Activated naive CD8-positive, alpha-beta T cell treated with anti-CD3 and anti-CD28 coated beads, Interleukin-2, amount 50 U/mL, for 24 hours (primary cell): Measurements from ENCODE around the gene FAM20B.

Source experiments
- ATAC-seq: fragments of 150-1000 bp; cut with Tn5 transposase; one replicate; pipeline ENCODE4 v1.10.0; 2021
- DNase-seq: peaks from one replicate; pipeline ENCODE4 v3.0.0; 2021
- H3K27ac Mint-ChIP-seq: one replicate; pipeline ENCODE4 v1.8.0; 2021; ENCODE audit warnings: mild to moderate bottlenecking, mixed read lengths
- H3K27me3 Mint-ChIP-seq: one replicate; pipeline ENCODE4 v1.8.0; 2021; ENCODE audit warnings: mixed read lengths
- H3K36me3 Mint-ChIP-seq: one replicate; pipeline ENCODE4 v1.8.0; 2021; ENCODE audit warnings: low read depth, mixed read lengths
- H3K4me1 Mint-ChIP-seq: one replicate; pipeline ENCODE4 v1.8.0; 2021; ENCODE audit warnings: mixed read lengths
- H3K4me3 Mint-ChIP-seq: one replicate; pipeline ENCODE4 v1.8.0; 2021; ENCODE audit warnings: mild to moderate bottlenecking, moderate library complexity, mixed read lengths
- H3K9me3 Mint-ChIP-seq: one replicate; pipeline ENCODE4 v1.8.0; 2021; ENCODE audit warnings: mixed read lengths

Gene FAM20B

DNA sequence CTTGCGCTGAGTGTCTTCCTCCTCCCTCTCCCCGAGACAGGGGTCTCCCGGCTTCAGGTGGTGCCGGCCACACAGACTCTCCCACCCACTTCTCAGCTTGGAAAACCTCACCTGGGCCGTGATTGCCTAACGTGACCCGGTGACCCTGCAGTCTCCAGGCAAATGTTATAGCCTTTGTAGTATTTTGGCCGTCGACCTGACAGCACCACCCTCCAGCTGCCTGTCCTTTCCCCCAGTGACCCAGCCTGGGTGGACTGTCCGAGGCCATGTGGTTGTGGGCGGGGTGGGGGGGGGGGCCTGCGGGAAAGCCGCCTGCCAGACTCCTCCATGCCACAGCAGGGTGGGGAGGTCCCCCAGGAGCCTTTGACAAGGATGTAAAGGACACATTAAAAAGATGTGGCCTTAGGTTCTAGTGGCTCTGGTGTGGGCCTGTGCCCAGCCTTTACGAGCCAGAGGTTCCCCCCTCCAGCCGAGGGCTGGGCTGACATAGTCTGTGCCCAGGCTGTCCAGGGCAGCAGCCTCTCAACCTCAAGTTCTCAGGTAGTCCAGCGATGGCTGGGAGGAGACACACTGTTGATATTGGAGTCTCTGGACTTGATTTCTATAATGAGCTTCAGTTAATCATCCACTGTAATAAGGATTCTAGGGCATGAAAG lies 64.3 kb downstream of the FAM20B start:
- peaks cover 5% of the 10 kb centered on the region for H3K4me1 Mint-ChIP-seq
- no peaks in the 10 kb centered on the region for H3K9me3 Mint-ChIP-seq
- H3K27me3 Mint-ChIP-seq = no peaks in the 10 kb centered on the region
- no peak overlapping the region for H3K27ac Mint-ChIP-seq
- ATAC-seq (no peak), DNase-seq (no peak)
- H3K36me3 Mint-ChIP-seq = peaks cover 21% of the 10 kb centered on the region
- no peak overlapping the region for H3K4me3 Mint-ChIP-seq

DNA sequence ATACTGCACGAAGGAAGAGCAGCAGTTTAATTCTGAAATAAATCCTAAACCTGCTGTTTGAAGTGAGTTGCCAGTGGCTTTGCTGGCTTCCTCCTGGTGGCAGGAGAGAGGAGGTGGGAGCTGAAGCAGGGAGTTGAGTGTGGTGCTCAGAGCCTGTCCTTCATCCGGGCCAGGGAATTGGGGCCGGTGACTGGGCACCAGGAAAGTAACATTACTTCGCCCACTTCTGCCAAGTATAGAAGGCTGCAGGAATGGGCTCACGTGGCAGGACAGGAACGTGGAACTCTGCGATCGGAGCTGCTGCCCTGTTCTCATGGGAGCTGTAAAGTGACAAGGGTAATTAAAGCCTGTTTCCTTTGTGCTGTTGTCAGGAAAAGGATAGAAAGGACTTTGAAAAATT lies 64.8 kb downstream of the FAM20B start:
- Mint-ChIP-seq H3K27me3 (no peaks in the 10 kb centered on the region), H3K27ac (no peak overlapping the region), H3K36me3 (peaks cover 22% of the 10 kb centered on the region), H3K4me1 (peaks cover 5% of the 10 kb centered on the region), H3K9me3 (no peaks in the 10 kb centered on the region), H3K4me3 (no peak overlapping the region)
- no peak for ATAC-seq
- DNase-seq = no peak

DNA sequence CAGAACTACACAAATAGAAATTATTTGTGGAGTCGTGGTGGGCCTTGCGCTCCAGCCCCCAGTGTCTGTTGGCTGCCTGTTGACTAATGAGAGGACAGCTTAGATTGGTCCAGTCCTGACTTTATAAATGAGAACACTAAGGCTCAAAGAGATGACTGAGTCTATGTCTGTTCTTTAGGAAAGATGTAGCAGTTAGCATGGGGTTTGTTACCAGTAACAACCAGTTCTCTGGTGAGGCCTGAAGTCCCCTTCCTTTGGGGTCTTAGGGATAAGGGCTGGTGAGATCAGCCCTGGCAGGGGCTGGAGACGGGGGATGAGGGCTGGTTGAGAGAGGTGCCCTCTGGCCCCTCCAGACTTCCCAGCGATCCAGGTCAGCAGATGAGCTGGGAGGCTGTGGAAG lies 65.2 kb downstream of the FAM20B start:
- peaks cover 5% of the 10 kb centered on the region for H3K4me1 Mint-ChIP-seq
- no peak overlapping the region for H3K4me3 Mint-ChIP-seq
- H3K36me3 Mint-ChIP-seq = peaks cover 24% of the 10 kb centered on the region
- H3K27me3 Mint-ChIP-seq = no peaks in the 10 kb centered on the region
- H3K9me3 Mint-ChIP-seq = no peaks in the 10 kb centered on the region
- ATAC-seq (no peak), DNase-seq (no peak)
- H3K27ac Mint-ChIP-seq = no peak overlapping the region

DNA sequence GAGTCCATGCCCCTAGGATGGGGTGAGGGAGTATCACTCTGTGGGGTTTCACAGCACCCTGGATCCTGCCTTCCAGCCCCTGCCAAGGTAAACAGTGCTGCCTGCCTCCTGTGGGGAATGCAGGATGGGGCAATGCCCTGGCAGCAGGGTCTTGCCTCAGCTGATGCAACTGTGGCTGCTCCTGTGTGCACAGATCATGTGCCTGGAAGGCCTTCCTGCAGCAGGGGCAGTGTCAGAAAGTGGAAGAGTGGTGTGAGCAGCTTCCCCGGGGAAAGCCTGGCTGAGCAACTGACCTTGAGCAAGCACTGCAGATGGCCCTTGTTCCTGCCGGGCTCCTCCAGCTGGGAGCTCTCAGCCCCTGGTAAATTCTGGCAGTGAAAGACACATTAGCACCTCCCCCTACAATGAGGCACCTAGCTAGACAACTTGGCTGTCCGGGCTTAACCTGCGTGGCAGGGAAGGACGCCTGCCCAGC lies 66.0 kb downstream of the FAM20B start:
- no peaks in the 10 kb centered on the region for H3K9me3 Mint-ChIP-seq
- no peak for DNase-seq
- no peak overlapping the region for H3K27ac Mint-ChIP-seq
- peaks cover 26% of the 10 kb centered on the region for H3K36me3 Mint-ChIP-seq
- peaks cover 5% of the 10 kb centered on the region for H3K4me1 Mint-ChIP-seq
- H3K4me3 Mint-ChIP-seq = no peak overlapping the region
- ATAC-seq = no peak
- no peaks in the 10 kb centered on the region for H3K27me3 Mint-ChIP-seq

DNA sequence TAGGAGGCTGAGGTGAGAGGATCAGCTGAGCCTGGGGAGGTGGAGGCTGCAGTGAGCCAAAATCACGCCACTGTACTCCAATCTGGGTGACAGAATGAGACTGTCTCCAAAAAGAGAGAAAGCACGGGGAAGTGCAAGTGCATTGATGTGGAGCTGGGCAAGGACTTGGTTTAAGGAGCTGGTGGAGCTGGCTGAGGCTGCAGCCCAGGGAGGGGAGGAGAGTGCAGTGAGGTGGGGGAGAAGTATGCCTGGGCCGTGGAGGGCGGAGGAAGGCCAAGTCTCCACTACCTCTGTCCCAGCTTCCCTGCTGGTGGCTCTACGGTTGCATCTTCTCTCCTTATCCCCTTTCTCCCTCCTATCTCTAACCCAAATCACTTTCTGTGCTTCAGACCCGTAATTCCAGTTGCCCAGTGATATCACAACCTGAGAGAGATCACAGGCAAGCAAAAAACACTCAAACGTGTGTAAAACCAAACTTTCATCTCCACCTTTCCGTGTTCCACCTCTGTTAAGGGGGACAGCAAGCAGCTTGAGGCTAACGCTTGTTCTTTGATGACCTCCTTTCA lies 67.3 kb downstream of the FAM20B start:
- Mint-ChIP-seq H3K27ac (peak overlapping the region; percentile 37), H3K27me3 (no peaks in the 10 kb centered on the region), H3K4me3 (no peak overlapping the region), H3K4me1 (peaks cover 5% of the 10 kb centered on the region), H3K36me3 (peaks cover 29% of the 10 kb centered on the region), H3K9me3 (no peaks in the 10 kb centered on the region)
- ATAC-seq (no peak), DNase-seq (no peak)

DNA sequence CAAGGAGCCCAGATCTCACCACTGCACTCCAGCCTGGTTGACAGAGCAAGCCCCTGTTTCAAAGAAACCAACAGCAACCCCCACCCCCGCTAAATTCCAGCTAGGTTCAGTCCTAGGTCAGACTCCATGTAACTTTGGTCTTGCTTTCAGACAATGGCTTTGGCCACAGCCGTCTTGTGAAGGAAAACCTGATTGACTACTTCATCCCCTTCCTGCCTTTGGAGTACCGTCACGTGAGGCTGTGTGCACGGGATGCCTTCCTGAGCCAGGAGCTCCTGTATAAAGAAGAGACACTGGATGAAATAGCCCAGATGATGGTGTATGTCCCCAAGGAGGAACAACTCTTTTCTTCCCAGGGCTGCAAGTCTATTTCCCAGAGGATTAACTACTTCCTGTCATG lies 69.1 kb downstream of the FAM20B start:
- DNase-seq = no peak
- Mint-ChIP-seq H3K36me3 (peaks cover 20% of the 10 kb centered on the region), H3K4me3 (no peak overlapping the region), H3K27ac (no peak overlapping the region), H3K27me3 (no peaks in the 10 kb centered on the region), H3K4me1 (no peaks in the 10 kb centered on the region), H3K9me3 (no peaks in the 10 kb centered on the region)
- ATAC-seq = no peak

DNA sequence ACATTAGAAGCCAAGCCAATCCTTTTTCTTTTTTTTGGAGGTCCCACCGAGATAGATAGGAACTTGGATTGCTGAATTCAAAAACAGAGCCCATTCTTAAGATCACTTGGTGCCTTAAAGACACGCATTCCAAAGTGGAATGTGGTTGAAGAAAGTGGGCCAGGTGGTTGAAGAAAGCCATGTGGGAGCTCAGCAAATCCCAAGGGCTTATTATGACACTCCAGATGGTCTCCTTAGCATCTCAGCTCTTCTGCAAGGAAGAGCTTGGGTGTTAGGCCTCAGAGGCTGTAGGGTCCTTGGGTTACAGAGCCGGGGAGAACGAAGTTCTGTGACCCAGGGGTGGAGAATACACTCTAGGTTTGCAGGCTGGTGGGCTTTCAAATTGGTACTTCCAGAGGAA lies 69.7 kb downstream of the FAM20B start:
- ATAC-seq (no peak), DNase-seq (no peak)
- Mint-ChIP-seq H3K4me1 (no peaks in the 10 kb centered on the region), H3K36me3 (peaks cover 20% of the 10 kb centered on the region), H3K9me3 (no peaks in the 10 kb centered on the region), H3K4me3 (no peak overlapping the region), H3K27me3 (no peaks in the 10 kb centered on the region), H3K27ac (no peak overlapping the region)

DNA sequence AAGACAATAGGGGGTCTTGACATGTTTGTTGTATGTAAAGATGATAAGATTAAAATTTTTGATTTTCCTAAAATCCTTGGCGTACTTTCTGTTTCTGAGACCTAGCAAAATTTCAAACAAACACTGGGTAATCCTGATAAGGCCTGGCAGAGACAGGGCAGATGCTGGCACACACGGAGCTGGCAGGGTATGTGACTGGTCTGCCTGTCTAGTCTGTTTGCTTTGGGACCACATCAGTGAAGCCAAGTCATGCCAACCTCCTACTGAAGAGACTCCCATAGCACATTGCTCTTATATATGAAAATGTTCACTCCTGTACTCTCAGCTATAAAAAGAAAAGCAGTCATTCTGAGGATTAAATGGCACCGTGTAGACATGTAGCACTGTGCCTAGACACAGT lies 70.2 kb downstream of the FAM20B start:
- H3K27me3 Mint-ChIP-seq = no peaks in the 10 kb centered on the region
- DNase-seq (no peak), ATAC-seq (no peak)
- H3K4me3 Mint-ChIP-seq = no peak overlapping the region
- no peak overlapping the region for H3K27ac Mint-ChIP-seq
- H3K9me3 Mint-ChIP-seq = no peaks in the 10 kb centered on the region
- H3K4me1 Mint-ChIP-seq = no peaks in the 10 kb centered on the region
- peaks cover 20% of the 10 kb centered on the region for H3K36me3 Mint-ChIP-seq

DNA sequence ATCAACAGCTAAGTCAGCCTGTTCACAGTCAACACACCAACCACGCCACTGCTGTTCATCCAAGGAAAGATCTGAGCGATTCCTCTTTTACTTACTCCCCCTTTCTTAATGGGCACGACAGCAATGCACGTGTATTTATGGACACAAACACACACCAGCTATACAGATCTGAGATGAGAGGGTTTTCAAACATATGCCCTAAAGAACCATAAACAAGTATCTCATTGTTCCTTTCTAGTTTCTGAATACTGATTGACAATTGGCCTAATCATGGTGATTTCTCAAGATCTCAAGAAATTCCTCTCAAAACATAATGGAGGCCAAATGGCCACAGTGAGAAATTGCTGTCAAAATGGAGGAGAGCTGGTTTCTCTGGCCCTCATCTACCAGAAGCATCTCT lies 74.2 kb downstream of the FAM20B start:
- no peak overlapping the region for H3K4me3 Mint-ChIP-seq
- H3K36me3 Mint-ChIP-seq = peaks cover 12% of the 10 kb centered on the region
- no peaks in the 10 kb centered on the region for H3K27me3 Mint-ChIP-seq
- H3K27ac Mint-ChIP-seq = no peak overlapping the region
- DNase-seq = no peak
- H3K9me3 Mint-ChIP-seq = no peaks in the 10 kb centered on the region
- no peak for ATAC-seq
- H3K4me1 Mint-ChIP-seq = no peaks in the 10 kb centered on the region

DNA sequence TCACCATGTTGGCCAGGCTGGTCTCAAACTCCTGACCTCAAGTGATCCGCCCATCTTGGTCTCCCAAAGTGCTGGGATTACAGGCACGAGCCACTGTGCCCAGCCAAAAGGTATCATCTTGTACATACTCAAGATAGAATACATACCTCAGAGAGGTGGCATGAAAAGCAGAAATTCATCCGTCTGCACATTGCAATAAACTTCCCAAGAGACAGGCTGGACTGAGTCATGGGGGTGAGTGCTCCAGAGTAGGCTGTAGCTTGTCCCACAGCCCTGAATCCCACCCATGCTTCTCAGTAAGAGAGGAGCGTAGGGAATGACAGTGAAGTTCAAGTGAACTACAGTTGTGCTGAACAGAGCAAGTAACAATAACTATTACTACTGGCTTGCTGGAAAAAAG lies 75.9 kb downstream of the FAM20B start:
- no peak for DNase-seq
- H3K27ac Mint-ChIP-seq = no peak overlapping the region
- peaks cover 7% of the 10 kb centered on the region for H3K36me3 Mint-ChIP-seq
- H3K27me3 Mint-ChIP-seq = no peaks in the 10 kb centered on the region
- no peaks in the 10 kb centered on the region for H3K9me3 Mint-ChIP-seq
- ATAC-seq = no peak
- H3K4me3 Mint-ChIP-seq = no peak overlapping the region
- H3K4me1 Mint-ChIP-seq = no peaks in the 10 kb centered on the region

DNA sequence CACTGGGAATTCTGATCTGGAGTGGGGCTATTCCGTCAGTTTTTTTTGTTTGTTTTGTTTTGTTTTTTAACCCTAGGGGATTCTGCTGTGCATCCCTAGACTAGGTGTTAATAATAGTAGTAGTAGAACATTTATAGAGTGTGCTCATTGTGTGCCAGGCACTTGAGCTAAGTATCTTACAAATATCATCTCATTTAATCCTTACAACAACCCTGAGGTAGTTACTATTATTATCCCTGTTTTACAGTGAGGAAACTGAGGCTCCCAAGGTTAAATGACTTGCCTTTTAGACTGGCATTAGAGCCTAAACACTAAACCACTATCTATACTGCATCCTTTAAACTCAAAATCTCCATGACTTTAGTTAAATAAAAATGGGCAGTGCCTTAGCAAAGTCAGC lies 78.3 kb downstream of the FAM20B start:
- no peak overlapping the region for H3K4me3 Mint-ChIP-seq
- ATAC-seq = no peak

DNA sequence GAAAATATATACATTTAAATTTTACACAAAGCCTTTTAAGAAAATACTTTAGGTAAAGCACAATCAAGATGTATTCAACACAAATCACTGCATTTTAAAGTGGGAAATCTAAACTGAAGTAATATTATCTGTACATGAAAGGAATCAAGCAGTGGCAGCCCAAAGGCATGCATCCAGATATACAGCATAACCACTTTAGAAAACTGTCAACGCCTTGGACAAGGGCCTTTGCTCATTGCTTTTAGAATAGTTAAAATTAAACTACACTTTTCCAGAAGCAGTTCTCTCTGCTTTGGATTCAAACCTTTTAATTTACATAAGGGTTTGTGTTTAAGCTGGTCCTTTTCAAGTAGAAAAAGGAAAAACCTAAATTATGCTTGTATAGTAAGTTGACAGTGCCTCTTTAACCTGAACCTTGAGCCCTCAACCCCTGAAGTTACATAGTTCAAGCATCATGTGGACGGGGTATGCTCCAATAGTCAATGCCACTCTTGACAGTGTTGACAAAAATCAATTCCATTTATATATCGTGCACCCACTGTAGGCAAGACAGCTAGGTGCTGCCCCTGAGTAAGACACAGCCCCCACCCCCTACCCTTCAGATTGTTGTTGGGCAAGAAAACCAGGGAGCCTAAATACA lies 79.0 kb downstream of the FAM20B start:
- ATAC-seq (no peak), DNase-seq (no peak)
- Mint-ChIP-seq H3K27me3 (no peaks in the 10 kb centered on the region), H3K36me3 (peaks cover 7% of the 10 kb centered on the region), H3K9me3 (no peaks in the 10 kb centered on the region), H3K4me3 (no peak overlapping the region), H3K4me1 (no peaks in the 10 kb centered on the region), H3K27ac (no peak overlapping the region)

More for the DNA sequence above, 78.3 kb downstream of the FAM20B start:
- no peaks in the 10 kb centered on the region for H3K4me1 Mint-ChIP-seq
- H3K36me3 Mint-ChIP-seq = peaks cover 3% of the 10 kb centered on the region
- no peak for DNase-seq
- no peaks in the 10 kb centered on the region for H3K27me3 Mint-ChIP-seq
- H3K27ac Mint-ChIP-seq = no peak overlapping the region
- no peaks in the 10 kb centered on the region for H3K9me3 Mint-ChIP-seq

DNA sequence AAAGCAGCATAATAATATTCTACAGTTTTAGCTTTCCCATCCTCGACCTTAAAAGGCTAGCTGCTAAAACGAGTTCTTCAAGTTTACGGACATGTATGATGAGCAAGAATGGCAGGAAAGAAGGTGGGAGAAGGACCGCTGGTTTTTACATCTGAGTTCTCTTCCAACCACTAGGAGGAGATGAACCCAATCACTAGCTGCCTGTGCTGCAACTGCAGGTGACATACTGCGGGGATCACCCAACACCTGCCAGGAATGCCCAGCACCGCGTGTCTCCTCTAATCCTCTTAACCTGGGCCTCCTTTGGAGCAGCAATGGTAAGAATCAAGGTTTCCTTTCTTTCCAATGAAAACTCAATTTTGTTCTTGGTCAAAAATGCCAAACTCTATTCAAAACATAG lies 79.7 kb downstream of the FAM20B start:
- ATAC-seq = no peak
- peaks cover 7% of the 10 kb centered on the region for H3K36me3 Mint-ChIP-seq
- H3K27ac Mint-ChIP-seq = no peak overlapping the region
- H3K4me1 Mint-ChIP-seq = no peaks in the 10 kb centered on the region
- DNase-seq = no peak
- H3K4me3 Mint-ChIP-seq = no peak overlapping the region
- H3K9me3 Mint-ChIP-seq = no peaks in the 10 kb centered on the region
- no peaks in the 10 kb centered on the region for H3K27me3 Mint-ChIP-seq

DNA sequence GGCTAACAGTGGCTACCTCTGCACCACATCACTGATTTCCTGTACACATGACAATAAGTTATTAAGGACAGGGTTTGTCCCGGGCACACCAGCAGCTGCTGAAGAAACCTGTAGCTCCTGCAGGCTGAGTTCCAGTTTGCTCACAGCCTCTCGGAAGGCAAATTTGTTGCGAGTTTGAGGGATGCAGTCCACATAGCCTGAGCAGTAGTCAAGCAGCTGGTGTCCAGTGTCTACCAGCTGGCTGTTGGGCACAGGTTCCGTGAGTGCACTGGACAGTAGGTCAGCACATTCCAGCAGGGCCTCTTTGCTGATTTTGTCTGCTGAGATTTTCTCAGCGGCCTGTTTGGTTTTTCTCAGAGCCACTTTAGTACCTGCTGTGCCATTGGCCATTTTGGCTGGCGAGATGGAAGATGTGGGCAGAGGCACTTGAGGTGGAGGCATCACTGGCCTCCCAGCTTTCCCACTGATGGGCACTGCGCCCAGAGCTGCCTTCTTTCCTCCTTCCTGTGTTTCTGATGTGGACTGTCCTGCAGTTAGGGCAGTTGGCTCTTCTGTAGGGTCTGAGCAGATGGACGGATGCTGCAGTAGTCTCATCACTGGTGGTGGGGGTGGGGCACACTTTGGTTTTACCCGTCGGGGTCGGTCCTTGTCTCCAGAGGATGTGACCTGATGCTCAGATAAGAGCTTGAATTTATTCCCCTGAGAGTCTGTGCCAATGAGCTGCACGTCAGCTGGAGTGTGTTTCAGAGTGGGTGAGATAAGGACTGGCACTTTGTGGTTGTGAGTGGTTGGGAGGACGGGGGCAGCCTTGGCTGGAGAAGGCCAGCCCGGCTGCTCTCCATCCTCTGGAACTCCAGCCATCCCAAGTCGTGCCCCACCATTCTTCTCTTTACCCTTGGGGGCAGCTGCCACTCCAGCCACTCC lies 82.3 kb downstream of the FAM20B start:
- Mint-ChIP-seq H3K27me3 (no peaks in the 10 kb centered on the region), H3K36me3 (peaks cover 11% of the 10 kb centered on the region), H3K27ac (no peak overlapping the region), H3K9me3 (no peaks in the 10 kb centered on the region), H3K4me1 (no peaks in the 10 kb centered on the region), H3K4me3 (no peak overlapping the region)
- DNase-seq (no peak), ATAC-seq (no peak)
